T-helper 2 cell treated with Interferon-gamma antibody and Interleukin-4, amounts not matched to agents 5 μg/mL and 100 μg/mL, for 36 hours (primary cell): ENCODE results near the gene NAP1L4.
A peak's percentile ranks its signal among the peaks of the same experiment; 100 is the strongest.

Experiments used
- DNase-seq: peaks from one replicate; pipeline ENCODE4 v3.0.0; 2021; ENCODE audit warnings: low spot score
- H3K27ac Mint-ChIP-seq: one replicate; pipeline ENCODE4 v1.8.0; 2021; ENCODE audit warnings: mild to moderate bottlenecking, mixed read lengths
- H3K27me3 Mint-ChIP-seq: one replicate; pipeline ENCODE4 v1.8.0; 2021; ENCODE audit warnings: low read depth, mixed read lengths
- H3K36me3 Mint-ChIP-seq: one replicate; pipeline ENCODE4 v1.8.0; 2021; ENCODE audit warnings: low read depth, mixed read lengths
- H3K4me1 Mint-ChIP-seq: one replicate; pipeline ENCODE4 v1.8.0; 2021; ENCODE audit warnings: low read depth, mixed read lengths
- H3K4me3 Mint-ChIP-seq: one replicate; pipeline ENCODE4 v1.8.0; 2022; ENCODE audit warnings: mild to moderate bottlenecking, moderate library complexity, mixed read lengths
- H3K9me3 Mint-ChIP-seq: one replicate; pipeline ENCODE4 v1.8.0; 2021; ENCODE audit warnings: mixed read lengths

The NAP1L4 gene

GRCh38 chr11:3018596-3018995, 26.5 kb upstream of the NAP1L4 start:
- Mint-ChIP-seq H3K4me3 (no peak overlapping the region), H3K4me1 (peaks cover 47% of the 10 kb centered on the region), H3K9me3 (no peaks in the 10 kb centered on the region), H3K27me3 (no peaks in the 10 kb centered on the region), H3K27ac (peak overlapping the region; percentile 52), H3K36me3 (peaks cover 47% of the 10 kb centered on the region)
- no peak for DNase-seq

DNA sequence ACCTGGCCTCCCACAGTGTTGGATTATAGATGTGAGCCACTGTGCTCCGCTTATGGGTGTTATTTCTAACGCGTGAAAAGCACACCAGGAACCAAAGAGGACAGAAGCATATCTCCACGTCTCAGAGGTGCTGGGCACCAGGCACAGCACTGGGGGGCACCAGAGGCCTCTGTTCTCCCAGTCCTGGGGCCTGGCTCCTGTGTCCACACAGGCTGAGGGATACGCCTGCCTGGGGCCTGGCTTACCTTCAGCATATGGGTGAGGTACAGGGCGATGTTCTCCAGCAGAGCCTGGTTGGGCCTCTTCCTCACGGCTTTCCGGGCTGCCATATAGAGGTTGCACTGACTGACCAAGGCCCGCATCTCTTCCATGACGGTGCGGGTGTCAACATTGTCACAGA, 24.7 kb upstream of the NAP1L4 start:
- Mint-ChIP-seq H3K4me1 (peaks cover 34% of the 10 kb centered on the region), H3K4me3 (no peak overlapping the region), H3K9me3 (no peaks in the 10 kb centered on the region), H3K27ac (peak overlapping the region; percentile 55), H3K36me3 (peaks cover 44% of the 10 kb centered on the region), H3K27me3 (no peaks in the 10 kb centered on the region)
- no peak for DNase-seq

DNA sequence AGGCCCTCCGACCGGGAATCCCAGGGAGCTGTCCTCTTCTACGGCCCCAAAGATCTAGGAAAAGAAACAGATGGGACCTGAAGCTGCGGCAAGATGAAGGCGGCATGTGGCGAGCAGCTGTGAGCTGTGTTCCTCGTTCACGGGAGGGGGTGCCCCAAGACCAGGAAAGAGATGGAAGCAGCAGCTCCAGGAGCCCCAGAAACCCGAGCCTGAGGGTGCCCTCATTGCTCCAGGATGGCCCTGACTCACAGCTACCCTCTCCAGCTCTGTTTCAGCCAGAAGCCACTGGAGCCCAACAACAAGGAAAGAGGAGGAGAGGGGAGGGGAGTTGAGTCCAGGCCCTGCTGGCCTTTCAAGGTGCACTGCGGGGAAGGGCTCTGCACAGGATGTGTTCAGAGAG, 23.7 kb upstream of the NAP1L4 start:
- DNase-seq: no peak
- Mint-ChIP-seq H3K27ac (peak overlapping the region; percentile 57), H3K9me3 (no peaks in the 10 kb centered on the region), H3K36me3 (peaks cover 47% of the 10 kb centered on the region), H3K4me1 (peaks cover 30% of the 10 kb centered on the region), H3K27me3 (no peaks in the 10 kb centered on the region), H3K4me3 (peak overlapping the region; percentile 15)

- Mint-ChIP-seq H3K4me1 (peaks cover 30% of the 10 kb centered on the region), H3K27me3 (no peaks in the 10 kb centered on the region), H3K36me3 (peaks cover 45% of the 10 kb centered on the region), H3K9me3 (no peaks in the 10 kb centered on the region), H3K27ac (peak overlapping the region; percentile 91), H3K4me3 (peak overlapping the region; percentile 69)
- no peak for DNase-seq
Measured at GRCh38 chr11:3014943-3015342, 22.8 kb upstream of the NAP1L4 start.

GRCh38 chr11:3014057-3014938, 22.2 kb upstream of the NAP1L4 start:
- H3K36me3 Mint-ChIP-seq: peaks cover 46% of the 10 kb centered on the region
- peak; percentile 76 for DNase-seq

GRCh38 chr11:3011891-3012885, 20.1 kb upstream of the NAP1L4 start:
- H3K27ac Mint-ChIP-seq: peak overlapping the region; percentile 65

More at GRCh38 chr11:3014057-3014938, 22.2 kb upstream of the NAP1L4 start:
- Mint-ChIP-seq H3K9me3 (no peaks in the 10 kb centered on the region), H3K27ac (peak overlapping the region; percentile 91), H3K27me3 (no peaks in the 10 kb centered on the region), H3K4me3 (peak overlapping the region; percentile 69), H3K4me1 (peaks cover 35% of the 10 kb centered on the region)

DNA sequence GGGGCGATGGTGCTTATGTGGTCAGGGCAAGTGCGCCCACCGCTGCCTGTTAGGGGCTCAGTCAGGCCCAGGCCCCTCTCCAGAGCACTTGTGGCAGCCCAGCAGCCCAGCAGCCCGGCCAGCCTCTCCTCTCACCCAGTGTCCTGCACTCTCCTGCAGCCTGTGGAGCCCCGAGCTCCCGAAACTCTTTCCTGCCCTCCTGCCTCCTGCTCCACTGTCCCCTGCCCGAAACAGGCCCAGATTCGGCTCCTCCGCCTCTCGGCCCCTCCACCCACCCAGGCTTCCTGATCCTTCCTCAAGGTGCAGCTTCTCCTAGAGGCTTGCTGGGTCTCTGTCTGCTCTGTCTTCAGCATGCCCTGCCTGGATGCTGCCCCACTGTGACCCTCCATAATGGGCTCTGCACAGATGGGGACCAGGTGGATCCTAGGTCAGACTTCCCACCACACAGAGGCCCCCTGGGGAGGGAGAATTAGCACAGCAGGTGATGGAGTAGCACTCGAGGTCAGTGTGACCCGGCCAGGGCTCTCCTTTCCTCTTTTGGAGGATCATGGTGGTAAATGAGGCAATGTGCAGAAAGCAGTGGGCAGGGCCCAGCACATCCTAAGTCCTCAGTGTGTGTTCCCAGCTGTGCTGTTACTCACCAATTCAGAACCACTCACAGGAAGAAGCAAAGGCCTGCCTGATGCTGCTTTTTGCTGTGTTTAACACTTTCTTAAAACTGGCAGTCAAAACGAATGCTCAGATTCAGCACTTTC, 18.6 kb upstream of the NAP1L4 start:
- peaks cover 47% of the 10 kb centered on the region for H3K36me3 Mint-ChIP-seq

More at GRCh38 chr11:3011891-3012885, 20.1 kb upstream of the NAP1L4 start:
- H3K27me3 Mint-ChIP-seq: no peaks in the 10 kb centered on the region
- no peak for DNase-seq
- peaks cover 39% of the 10 kb centered on the region for H3K4me1 Mint-ChIP-seq
- H3K4me3 Mint-ChIP-seq: no peak overlapping the region
- peaks cover 51% of the 10 kb centered on the region for H3K36me3 Mint-ChIP-seq
- no peaks in the 10 kb centered on the region for H3K9me3 Mint-ChIP-seq

GRCh38 chr11:3010004-3010403, 17.9 kb upstream of the NAP1L4 start:
- no peaks in the 10 kb centered on the region for H3K9me3 Mint-ChIP-seq
- H3K27me3 Mint-ChIP-seq: no peaks in the 10 kb centered on the region
- no peak overlapping the region for H3K4me3 Mint-ChIP-seq
- no peak for DNase-seq
- peaks cover 32% of the 10 kb centered on the region for H3K4me1 Mint-ChIP-seq
- peaks cover 43% of the 10 kb centered on the region for H3K36me3 Mint-ChIP-seq
- H3K27ac Mint-ChIP-seq: peak overlapping the region; percentile 83

More for the DNA sequence above, 18.6 kb upstream of the NAP1L4 start:
- H3K9me3 Mint-ChIP-seq: no peaks in the 10 kb centered on the region
- peak overlapping the region; percentile 83 for H3K27ac Mint-ChIP-seq
- peaks cover 38% of the 10 kb centered on the region for H3K4me1 Mint-ChIP-seq
- no peaks in the 10 kb centered on the region for H3K27me3 Mint-ChIP-seq
- no peak for DNase-seq
- no peak overlapping the region for H3K4me3 Mint-ChIP-seq

DNA sequence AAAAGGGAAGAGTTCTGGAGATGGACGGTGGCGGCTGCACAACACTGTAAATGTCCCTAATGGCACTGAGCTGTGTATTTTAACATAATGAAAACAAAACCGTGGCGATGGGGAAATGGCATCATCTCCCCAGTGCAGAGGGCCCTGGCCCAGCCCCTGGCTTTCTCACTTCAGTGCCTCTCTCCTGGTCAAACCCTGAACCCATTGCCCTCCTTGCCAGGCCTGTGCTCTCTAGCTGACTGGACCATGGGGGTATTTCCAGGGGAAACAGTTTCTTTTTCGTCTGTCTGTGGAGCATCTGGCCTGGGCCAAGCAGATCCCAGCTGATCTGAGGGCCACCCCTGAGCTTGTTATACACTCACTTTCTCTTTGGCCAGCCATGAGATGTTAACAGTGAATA, 17.4 kb upstream of the NAP1L4 start:
- Mint-ChIP-seq H3K27ac (peak overlapping the region; percentile 85), H3K36me3 (peaks cover 41% of the 10 kb centered on the region), H3K4me3 (no peak overlapping the region), H3K27me3 (no peaks in the 10 kb centered on the region), H3K4me1 (peaks cover 27% of the 10 kb centered on the region), H3K9me3 (no peaks in the 10 kb centered on the region)
- DNase-seq: no peak

- Mint-ChIP-seq H3K9me3 (no peaks in the 10 kb centered on the region), H3K27me3 (no peaks in the 10 kb centered on the region), H3K4me1 (peaks cover 20% of the 10 kb centered on the region), H3K27ac (peak overlapping the region; percentile 85), H3K4me3 (no peak overlapping the region), H3K36me3 (peaks cover 46% of the 10 kb centered on the region)
- no peak for DNase-seq
Measured at GRCh38 chr11:3008746-3009336, 16.7 kb upstream of the NAP1L4 start.

GRCh38 chr11:3007404-3008010, 15.4 kb upstream of the NAP1L4 start:
- Mint-ChIP-seq H3K9me3 (no peaks in the 10 kb centered on the region), H3K27me3 (no peaks in the 10 kb centered on the region), H3K36me3 (peaks cover 51% of the 10 kb centered on the region), H3K27ac (peak overlapping the region; percentile 26), H3K4me3 (no peak overlapping the region), H3K4me1 (peaks cover 16% of the 10 kb centered on the region)
- DNase-seq: no peak

- H3K4me3 Mint-ChIP-seq: no peak overlapping the region
- peaks cover 50% of the 10 kb centered on the region for H3K36me3 Mint-ChIP-seq
- H3K27ac Mint-ChIP-seq: no peak overlapping the region
- no peaks in the 10 kb centered on the region for H3K9me3 Mint-ChIP-seq
- DNase-seq: no peak
- H3K4me1 Mint-ChIP-seq: peaks cover 14% of the 10 kb centered on the region
- H3K27me3 Mint-ChIP-seq: no peaks in the 10 kb centered on the region
Measured at GRCh38 chr11:3006505-3007260, 14.6 kb upstream of the NAP1L4 start.
